GDM1 (cell line): ENCODE results near the gene RNF41.
"Not testable (repeated sequence)": the region's sequence is repeated elsewhere in the genome, so short reads cannot be mapped to it uniquely, and the experiment has no call there.

Experiments used
- DNase-seq: peaks from one replicate; lab custom pipeline; 2025; lab: John Stamatoyannopoulos, UW

RNF41 gene

GRCh38 chr12:56221757-56222530 lies at the start of gene RNF41:
Gene RNF41 (minus strand): TSS chr12:56221922. CDS start chr12:56214047, 7,875 bp downstream.
- peak; percentile 90 for DNase-seq

DNA sequence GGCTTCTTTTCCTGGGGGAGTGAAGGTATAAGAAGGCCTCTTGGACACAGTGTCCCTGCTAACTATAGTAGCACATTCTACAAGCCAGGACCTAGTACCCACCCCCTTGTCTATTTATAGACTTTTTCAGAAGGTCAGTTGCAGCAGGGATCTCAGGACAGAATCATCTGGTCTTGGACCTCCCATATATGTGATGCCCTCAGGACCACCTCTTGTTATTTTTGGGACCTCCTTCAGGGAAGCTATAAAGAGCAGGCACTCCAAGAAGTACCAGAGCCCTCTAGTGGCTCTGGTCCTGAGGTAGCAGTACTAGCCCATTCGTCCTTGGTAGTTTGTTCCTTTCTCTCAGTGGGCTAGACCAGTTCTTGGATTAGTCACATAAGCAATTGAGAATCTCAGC lies 49.3 kb upstream of the RNF41 start:
- no peak for DNase-seq

DNA sequence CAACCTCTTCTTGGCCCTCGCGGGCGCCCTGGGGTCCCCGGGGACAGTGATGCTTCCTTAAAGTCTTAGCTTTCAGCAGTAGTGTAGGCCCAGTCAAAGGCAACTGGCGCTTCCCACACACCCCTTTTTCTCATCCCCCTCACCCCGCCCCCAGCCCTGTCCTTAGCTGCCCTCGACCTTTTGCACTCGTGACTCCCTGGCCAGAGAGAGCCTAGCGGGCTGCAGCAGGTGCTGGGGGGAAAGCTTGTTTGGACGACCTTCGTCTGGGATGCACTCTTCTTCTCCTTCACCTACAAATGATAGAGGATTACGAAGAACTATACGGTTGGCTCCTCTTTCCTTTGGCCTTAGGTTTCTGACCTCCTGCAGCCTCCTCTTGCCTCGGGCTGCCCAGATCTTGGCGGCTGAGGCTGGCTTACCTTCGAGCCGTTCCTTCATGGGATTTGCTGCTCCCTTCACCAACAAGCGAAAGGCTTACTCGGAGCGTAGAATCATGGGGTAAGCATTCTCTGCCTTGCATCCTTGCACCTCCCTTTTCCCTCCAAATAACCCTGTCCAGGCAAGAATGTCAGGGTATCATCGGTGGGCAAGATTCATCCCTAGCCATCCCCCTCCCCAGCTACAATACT lies 45.8 kb upstream of the RNF41 start:
- DNase-seq, result no peak

DNA sequence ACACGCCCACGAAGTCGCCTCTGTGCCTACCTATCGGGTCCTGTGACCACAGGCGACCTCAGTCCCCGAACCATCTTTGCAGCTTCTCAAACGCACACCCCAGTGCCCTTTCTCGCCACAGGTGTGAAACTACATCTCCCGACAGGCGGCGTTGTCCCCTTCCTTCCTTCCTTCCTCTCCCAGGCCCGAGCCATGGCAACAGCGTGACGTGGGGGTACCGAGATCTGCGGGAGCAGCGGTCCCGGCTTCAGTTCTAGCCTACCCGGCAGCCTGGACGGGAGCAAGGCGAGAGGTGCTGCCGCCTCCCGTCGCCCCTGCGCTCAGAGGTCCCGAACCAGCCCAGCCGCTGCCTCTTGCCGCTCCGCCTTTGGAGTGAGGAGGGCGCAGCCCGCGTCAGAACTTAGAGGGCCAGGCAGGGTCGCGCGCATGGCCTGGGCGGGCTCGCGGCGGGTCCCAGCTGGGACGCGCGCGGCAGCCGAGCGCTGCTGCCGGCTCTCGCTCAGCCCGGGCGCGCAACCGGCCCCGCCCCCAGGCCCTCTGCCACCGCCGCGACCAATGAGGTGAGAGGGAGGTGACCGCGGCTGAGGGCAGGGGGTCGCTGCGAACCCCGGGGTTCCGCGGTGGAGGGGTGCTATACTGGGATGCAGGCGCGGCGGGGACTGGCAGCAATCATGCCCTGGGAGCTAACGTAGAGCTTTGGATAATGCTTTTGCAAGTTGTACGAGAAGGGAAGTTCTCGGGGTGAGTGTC lies 45.1 kb upstream of the RNF41 start, which contains the start of gene COQ10A:
Gene COQ10A, plus strand, starts transcription at position 250 of the 750 bp plus-strand sequence. Its CDS starts 177 bp downstream, at position 427.
- peak; percentile 79 for DNase-seq

DNA sequence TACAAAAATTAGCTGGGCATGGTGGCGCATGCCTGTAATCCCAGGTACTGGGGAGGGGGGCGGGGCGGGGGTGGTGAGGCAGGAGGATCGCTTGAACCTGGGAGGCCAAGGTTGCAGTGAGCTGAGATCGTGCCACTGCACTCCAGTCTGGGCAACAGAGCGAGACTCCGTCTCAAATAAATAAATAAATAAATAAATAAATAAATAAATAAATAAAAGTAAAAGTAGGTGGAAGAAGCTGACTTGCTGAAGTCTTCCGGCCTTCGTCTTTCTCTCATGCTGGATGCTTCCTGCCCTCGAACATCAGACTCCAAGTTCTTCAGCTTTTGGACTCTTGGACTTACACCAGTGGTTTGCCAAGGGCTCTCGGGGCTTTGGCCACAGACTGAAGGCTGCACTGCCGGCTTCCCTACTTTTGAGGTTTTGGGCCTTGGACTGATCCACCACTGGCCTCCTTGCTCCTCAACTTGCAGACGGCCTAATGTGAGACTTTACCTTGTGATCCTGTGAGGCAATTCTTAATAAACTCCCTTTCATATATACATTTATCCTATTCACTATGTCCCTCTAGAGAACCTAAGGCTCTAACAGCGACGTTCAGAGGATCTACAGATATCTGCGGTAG lies 44.5 kb upstream of the RNF41 start:
- DNase-seq, result not testable (repeated sequence)

DNA sequence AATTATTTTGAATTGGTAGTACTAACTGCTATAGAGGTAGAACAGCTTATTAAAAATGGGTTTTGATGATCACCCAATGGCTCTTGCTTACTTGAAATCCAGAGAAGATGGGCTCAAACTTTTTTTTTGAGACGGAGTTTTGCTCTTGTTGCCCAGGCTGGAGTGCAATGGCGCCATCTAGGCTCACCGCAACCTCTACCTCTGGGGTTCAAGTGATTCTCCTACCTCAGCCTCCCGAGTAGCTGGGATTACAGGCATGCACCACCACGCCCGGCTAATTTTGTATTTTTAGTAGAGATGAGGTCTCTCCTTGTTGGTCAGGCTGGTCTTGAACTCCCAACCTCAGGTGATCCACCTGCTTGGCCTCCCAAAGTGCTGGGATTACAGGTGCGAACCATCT lies 41.2 kb upstream of the RNF41 start:
- not testable (repeated sequence) for DNase-seq

- no peak for DNase-seq
Measured at GRCh38 chr12:56261503-56262232, 39.9 kb upstream of the RNF41 start.

DNA sequence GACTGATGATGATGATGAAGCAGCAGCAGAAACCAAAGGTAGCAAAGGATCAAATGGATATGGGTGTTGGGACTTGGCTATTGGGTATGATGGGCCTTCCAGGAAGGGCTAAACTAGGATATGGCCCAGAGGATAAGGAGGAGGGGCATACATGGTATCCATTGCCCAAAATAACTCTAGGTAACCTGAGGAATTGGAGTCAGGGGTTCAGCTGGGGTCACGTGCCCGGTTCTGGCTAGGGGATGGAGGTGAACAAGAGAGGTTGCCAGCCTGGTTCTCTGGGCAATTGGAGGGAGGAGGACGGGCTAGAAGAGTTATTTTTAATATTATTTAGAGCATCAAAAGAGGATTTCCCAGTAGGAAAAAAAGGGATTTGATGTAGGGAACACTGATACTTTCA lies 39.2 kb upstream of the RNF41 start:
- no peak for DNase-seq

DNA sequence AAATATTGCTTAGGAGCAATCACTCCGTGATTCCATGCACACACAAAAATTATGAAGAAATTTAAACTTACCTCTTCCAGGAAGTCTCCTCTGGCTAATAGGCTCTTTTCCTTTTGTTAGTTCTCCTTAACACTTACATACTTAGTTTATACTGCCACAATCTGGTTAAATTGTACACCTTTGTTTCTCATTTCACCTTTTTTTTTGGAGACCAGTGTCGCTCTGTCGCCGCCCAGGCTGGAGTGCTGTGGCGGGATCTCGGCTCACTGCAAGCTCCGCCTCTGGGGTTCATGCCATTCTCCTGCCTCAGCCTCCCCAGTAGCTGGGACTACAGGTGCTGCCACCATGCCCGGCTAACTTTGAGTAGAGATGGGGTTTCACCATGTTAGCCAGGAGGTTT lies 38.7 kb upstream of the RNF41 start:
- DNase-seq, result no peak

GRCh38 chr12:56258820-56259183 lies 37.1 kb upstream of the RNF41 start:
- no peak for DNase-seq

DNA sequence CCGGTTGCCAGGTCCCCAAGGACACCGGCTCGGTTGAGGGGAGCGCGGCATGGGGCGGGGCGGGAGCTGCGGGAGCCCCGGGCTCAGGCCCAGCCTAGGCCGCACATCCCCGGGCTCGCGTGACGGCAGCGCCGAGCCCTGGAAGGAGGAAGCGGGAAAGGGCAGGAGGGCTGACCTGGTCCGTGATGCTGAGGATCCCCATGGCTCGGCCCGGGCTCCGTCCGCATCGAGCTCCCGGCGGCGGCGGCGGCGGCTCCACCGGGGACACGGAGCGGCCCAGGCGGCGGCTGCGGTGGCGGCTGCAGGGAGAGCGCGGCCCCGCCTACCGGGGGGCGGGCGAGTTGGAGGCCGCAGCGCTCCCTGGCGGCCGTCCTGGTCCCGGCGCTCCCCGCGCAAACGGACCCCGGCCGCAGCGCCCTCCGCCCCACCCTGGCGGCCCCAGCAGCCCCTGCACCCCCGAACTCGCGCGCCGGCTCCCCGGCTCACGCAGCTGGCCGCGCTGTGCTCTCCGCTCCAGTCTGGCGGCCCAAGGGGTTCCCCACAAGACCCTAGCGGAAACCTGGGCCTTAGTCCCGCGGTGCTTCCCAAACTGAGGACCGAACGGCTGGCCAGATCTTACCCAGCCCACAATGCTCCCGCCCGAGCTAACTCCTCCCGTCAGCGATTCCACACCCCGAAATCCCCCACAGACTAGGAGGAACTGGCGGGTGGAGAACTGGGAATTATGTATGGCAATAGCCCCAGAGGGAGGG lies 36.5 kb upstream of the RNF41 start, which contains the start of gene ANKRD52:
Gene ANKRD52, minus strand, starts transcription at position 317 of the 752 bp plus-strand sequence. Its CDS starts 115 bp downstream, at position 202.
- DNase-seq, result peak; percentile 78

GRCh38 chr12:56257491-56258067 lies 35.9 kb upstream of the RNF41 start:
- no peak for DNase-seq

GRCh38 chr12:56257071-56257470 lies 35.3 kb upstream of the RNF41 start:
- DNase-seq, result no peak

DNA sequence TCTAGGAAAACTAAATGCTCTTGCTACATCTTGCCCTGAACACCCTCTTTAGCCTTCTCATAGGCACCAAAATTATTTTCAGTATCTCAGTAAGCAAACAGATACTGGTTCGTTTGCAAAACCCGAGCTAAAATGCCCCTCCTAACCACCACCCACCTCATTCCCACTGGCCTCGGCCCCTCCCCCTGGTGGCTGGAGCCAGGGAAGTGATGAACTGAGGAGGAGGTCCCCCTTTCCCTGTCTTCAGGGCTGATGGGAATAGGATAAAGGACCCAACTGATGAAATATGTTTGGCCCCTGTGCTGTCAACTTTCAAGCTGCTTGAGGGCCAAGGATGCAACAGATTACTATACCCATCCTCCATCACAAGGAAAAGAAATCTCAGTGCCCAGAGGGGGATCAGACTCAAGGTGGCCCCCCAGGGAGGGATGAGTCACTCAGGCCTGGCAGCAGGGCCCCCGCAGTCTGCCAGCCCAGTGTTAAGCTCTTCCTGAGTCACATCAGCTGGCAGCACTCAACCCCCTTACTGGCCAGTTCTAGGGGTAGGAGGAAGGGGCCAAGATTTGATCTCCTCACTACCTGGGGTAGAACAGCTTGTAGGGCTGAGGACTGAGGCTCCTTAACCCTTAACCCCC lies 34.7 kb upstream of the RNF41 start:
- DNase-seq, result no peak

- no peak for DNase-seq
Measured at GRCh38 chr12:56255671-56256070, 33.9 kb upstream of the RNF41 start.

GRCh38 chr12:56253091-56253490 lies 31.4 kb upstream of the RNF41 start:
- DNase-seq, result no peak

GRCh38 chr12:56252649-56253048 lies 30.9 kb upstream of the RNF41 start:
- DNase-seq, result no peak

DNA sequence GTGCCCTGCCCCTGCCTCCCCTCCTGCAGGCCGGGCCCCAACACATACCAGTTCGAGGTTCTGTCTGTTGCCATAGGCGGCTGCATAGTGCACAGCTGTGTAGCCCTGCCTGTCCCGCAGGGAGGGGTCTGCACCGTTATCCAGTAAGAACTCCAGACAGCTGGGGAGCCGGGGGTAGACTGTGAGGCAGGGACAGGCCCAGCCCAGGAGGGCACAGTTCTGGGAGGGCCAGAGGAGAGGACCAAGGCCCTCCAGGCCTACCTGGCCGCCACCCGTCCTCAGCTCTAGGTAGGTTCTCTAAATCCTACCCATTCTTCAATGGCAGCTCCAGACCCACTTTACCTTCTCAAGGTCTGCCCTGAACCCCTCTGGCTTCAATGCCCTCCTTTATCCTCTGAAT lies 27.0 kb upstream of the RNF41 start:
- no peak for DNase-seq

DNA sequence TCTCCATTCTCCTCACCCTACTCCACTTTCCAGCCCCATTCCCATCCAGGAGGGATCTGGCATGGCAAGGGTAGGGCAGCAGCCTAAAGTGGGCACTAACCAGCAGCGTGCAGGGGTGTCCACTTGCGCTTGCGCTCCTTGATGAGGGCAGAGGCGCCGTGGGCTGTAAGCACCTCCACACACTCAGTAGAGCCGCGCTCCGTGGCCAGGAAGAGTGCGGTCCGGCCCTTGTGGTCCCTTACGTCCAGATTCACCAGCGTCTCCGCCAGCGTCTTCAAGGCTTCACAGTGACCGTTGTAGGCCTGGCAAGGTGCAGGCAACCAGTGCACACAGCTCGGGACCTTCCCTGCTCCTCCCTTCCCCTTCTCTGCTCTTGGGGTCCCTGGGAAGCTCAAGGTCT lies 26.2 kb upstream of the RNF41 start:
- DNase-seq, result no peak

DNA sequence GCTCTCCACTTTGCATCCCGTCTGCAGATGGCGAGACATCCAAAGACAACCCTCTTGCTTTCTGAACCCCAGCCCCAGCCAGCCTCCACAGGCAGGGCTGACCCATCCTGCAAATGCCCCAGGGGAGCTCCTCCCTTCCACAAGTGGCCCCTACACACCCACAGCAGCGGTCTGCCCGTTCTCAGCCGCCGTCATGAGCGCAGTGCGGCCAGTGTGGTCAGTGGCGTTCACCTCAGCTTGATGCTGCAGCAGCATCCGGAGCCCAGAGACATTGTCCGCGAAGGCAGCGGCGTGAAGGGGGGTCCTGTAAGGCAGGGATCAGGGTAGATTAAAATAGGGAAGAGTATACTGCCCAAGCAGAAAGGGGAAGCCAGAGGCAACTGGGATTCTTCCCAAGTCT lies 22.8 kb upstream of the RNF41 start:
- no peak for DNase-seq
